ENCODE results near the gene TECRL. TPM values are rescaled to one million over a fixed set of nuclear protein-coding genes. Genes with fewer than 3 reads are reported as not detected.

The TECRL gene
- total RNA-seq, 4 donors from 2014 or later, result not detected

- WGBS, 2 donors, result 82 to 88% methylated on average over 3 of the region's 3 CpGs
Measured at GRCh38 chr4:64359489-64359888, 49.8 kb downstream of the TECRL start.

DNA sequence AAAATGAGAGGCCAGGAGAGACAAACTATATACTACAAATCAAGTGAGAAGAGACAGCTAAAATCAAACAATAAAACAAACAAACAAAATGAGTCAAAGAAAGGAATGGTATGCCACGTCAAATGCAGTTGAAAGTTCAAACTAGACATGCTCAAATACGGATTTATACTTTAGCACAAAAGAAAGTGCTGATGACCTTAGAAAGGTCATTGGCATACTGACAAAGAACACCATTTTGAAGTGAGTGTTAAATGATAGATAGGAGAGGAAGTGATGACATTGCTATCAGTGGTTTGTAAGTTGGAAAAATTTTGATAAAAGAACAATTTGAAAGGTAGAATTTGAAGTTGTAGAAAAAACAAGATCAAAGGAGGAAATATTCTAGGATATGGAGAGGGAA, 55.3 kb downstream of the TECRL start:
- TF ChIP-seq, protein P1, sequence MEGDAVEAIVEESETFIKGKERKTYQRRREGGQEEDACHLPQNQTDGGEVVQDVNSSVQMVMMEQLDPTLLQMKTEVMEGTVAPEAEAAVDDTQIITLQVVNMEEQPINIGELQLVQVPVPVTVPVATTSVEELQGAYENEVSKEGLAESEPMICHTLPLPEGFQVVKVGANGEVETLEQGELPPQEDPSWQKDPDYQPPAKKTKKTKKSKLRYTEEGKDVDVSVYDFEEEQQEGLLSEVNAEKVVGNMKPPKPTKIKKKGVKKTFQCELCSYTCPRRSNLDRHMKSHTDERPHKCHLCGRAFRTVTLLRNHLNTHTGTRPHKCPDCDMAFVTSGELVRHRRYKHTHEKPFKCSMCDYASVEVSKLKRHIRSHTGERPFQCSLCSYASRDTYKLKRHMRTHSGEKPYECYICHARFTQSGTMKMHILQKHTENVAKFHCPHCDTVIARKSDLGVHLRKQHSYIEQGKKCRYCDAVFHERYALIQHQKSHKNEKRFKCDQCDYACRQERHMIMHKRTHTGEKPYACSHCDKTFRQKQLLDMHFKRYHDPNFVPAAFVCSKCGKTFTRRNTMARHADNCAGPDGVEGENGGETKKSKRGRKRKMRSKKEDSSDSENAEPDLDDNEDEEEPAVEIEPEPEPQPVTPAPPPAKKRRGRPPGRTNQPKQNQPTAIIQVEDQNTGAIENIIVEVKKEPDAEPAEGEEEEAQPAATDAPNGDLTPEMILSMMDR (IDR thresholded peaks at IDR 0.05), result no peak
- TF ChIP-seq POLR2A (IDR thresholded peaks at IDR 0.05), result no peak
- DNase-seq, result no peak
- no peak overlapping the region for H3K27ac ChIP-seq
- H3K4me3 ChIP-seq, result no peak overlapping the region
- 22 to 43% methylated on average over 2 of the region's 2 CpGs for WGBS, 2 donors
- H3K4me1 ChIP-seq, result no peaks in the 10 kb centered on the region
- H3K27me3 ChIP-seq, result no peaks in the 10 kb centered on the region
- no peaks in the 10 kb centered on the region for H3K36me3 ChIP-seq
- H3K9me3 ChIP-seq, result no peaks in the 10 kb centered on the region
- intact Hi-C loops (cut with DNase I), result no loop called here

More at GRCh38 chr4:64359489-64359888, 49.8 kb downstream of the TECRL start:
- no peaks in the 10 kb centered on the region for H3K9me3 ChIP-seq
- intact Hi-C loops (cut with DNase I), result no loop called here
- no peaks in the 10 kb centered on the region for H3K4me1 ChIP-seq
- TF ChIP-seq POLR2A (IDR thresholded peaks at IDR 0.05), result no peak
- TF ChIP-seq, protein P1 (IDR thresholded peaks at IDR 0.05), result no peak
- H3K27me3 ChIP-seq, result no peaks in the 10 kb centered on the region
- no peaks in the 10 kb centered on the region for H3K36me3 ChIP-seq
- H3K27ac ChIP-seq, result no peak overlapping the region
- H3K4me3 ChIP-seq, result no peak overlapping the region
- DNase-seq, result no peak

DNA sequence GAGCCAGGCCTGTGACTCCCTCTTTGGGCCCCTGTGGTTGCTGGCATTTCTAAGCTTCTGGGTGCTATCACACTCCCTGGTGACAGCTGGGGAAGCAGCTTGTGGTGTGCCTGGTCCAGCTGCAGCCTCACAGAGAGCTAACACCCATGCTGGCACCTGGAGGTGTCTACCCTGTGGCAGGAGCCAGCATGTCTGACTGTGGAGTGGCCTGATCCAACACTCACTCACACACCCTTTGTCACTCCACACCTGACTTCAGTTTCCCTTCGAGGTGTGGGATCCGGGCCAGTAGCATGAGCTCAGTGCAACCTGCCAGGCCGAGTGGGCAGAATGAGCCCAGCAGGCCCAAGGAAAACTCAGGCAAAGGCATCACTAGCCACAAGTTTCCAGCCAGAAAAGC, 67.5 kb downstream of the TECRL start:
- no peak overlapping the region for H3K4me3 ChIP-seq
- no peaks in the 10 kb centered on the region for H3K27me3 ChIP-seq
- H3K9me3 ChIP-seq, result no peaks in the 10 kb centered on the region
- H3K27ac ChIP-seq, result peak overlapping the region in 1 of 4 donors; percentile 21
- DNase-seq, result no peak
- no peaks in the 10 kb centered on the region for H3K36me3 ChIP-seq
- intact Hi-C loops (cut with DNase I), result no loop called here
- 17 to 41% methylated on average over 1 to 2 of the region's 3 CpGs for WGBS, 2 donors
- TF ChIP-seq POLR2A (IDR thresholded peaks at IDR 0.05), result no peak
- TF ChIP-seq, protein P1 (IDR thresholded peaks at IDR 0.05), result no peak
- H3K4me1 ChIP-seq, result peaks cover 0 to 10% (median 0%) of the 10 kb centered on the region in 3 donors

DNA sequence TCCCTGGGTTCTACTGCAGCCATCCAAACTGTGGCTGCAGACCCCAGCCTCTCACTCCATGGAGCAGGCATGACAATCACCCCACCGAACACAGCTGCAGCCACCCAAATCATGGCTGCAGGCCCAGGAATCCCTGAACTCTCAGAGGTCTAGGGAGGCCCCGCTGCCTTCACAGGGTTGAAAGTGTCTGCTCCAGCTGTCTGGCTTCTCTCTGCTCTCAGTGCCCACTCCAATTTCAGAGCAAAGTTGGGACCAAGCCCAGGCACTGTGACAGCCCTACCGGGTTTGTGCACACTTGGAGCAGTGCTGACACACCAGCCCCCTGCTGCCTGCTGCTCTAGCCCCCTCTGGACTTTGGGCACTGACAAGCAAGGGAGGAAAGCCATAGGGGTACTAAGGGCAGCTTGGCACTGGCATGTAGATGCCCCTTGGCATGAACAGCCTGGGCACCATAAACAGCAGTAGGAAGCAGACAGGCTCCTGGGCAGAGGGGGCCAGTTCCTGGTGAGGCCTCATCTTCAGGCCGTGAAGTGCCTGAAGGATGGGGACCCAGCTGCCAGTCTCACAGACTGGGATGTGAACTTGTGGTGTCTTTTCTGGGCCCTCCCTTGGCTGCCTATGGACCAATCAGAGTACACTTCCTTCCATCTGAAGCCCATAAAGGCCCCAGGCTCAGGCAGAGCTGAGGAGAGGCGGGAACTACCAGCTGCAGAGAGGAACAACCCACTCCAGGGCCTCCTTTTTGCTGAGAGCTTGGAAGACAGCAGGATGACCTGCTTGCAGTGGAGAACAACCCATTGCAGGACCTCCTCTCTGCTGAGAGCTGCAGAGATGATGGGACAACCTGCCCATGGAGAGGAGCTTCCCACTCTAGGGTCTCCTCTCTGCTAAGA, 68.8 kb downstream of the TECRL start:
- no peak for DNase-seq
- Histone ChIP-seq H3K9me3 (no peaks in the 10 kb centered on the region), H3K4me1 (peaks cover 0 to 10% (median 0%) of the 10 kb centered on the region in 3 donors), H3K27ac (no peak overlapping the region), H3K27me3 (no peaks in the 10 kb centered on the region), H3K36me3 (no peaks in the 10 kb centered on the region), H3K4me3 (no peak overlapping the region)
- TF ChIP-seq, protein P1 (IDR thresholded peaks at IDR 0.05), result no peak
- TF ChIP-seq POLR2A (IDR thresholded peaks at IDR 0.05), result no peak
- intact Hi-C loops (cut with DNase I), result no loop called here
- 86 to 100% methylated on average over 1 to 2 of the region's 5 CpGs for WGBS, 2 donors

- Histone ChIP-seq H3K4me3 (no peak overlapping the region), H3K27ac (no peak overlapping the region), H3K27me3 (no peaks in the 10 kb centered on the region), H3K9me3 (no peaks in the 10 kb centered on the region), H3K4me1 (no peaks in the 10 kb centered on the region), H3K36me3 (no peaks in the 10 kb centered on the region)
- no peak for TF ChIP-seq POLR2A (IDR thresholded peaks at IDR 0.05)
- TF ChIP-seq, protein P1 (IDR thresholded peaks at IDR 0.05), result no peak
- intact Hi-C loops (cut with DNase I), result no loop called here
- WGBS, 2 donors, result 75% methylated on average over 2 of the region's 2 CpGs; no CpG with 5 or more reads in 1 of the 2 donors
- DNase-seq, result no peak
Measured at GRCh38 chr4:64334964-64335363, 74.3 kb downstream of the TECRL start.

Measured in esophagus squamous epithelium (tissue), 5 donors.